IMR-90 (cell line): ENCODE measurements around the gene CT45A6. TPM values are rescaled to one million over a fixed set of nuclear protein-coding genes. Genes with fewer than 3 reads are reported as not detected.
"Not testable (repeated sequence)": the region's sequence is repeated elsewhere in the genome, so short reads cannot be mapped to it uniquely, and the experiment has no call there.

Source experiments
- ATAC-seq: fragments of 200-7000 bp; cut with Tn5 transposase; 2 replicates; pipeline ENCODE4 v1.9.1; 2020; ENCODE audit warnings: low read depth, mild to moderate bottlenecking, moderate library complexity
- BruUV-seq: library from RNA; stranded (reverse); fragments of 400-500 nt; replicated peaks from 2 replicates; lab custom pipeline; 2021; lab: Mats Ljungman, UMichigan
- CTCF ChIA-PET: fragments of 300-600 bp; formaldehyde crosslinking; extraction: SDS; loops from one replicate; lab custom pipeline; 2021; ENCODE audit warnings: antibody characterized with exemption; lab: Yijun Ruan, JAX
- POLR2A ChIA-PET: fragments of 300-600 bp; sonication (Branson Sonifier 250); formaldehyde crosslinking; loops from one replicate; lab custom pipeline; 2022; ENCODE audit warnings: antibody characterized with exemption; ENCODE audit not compliant: unreplicated experiment; lab: Charles Lee
- DNase-seq: peaks from one replicate; pipeline ENCODE4 v3.0.0; 2013
- H2AFZ ChIP-seq: replicated peaks from 2 replicates; pipeline ENCODE3; 2013; ENCODE audit warnings: low read length, mild to moderate bottlenecking; ENCODE audit not compliant: poor library complexity
- H2AK5ac ChIP-seq: 2 replicates; pipeline ENCODE4 v1.6.1; 2013; ENCODE audit warnings: low read depth, low read length, inconsistent platforms
- H2AK9ac ChIP-seq: replicated peaks from 2 replicates; pipeline ENCODE3; 2013; ENCODE audit warnings: mild to moderate bottlenecking, low read depth, low read length, moderate library complexity; ENCODE audit not compliant: poor library complexity
- H2BK120ac ChIP-seq: 2 replicates; pipeline ENCODE4 v1.6.1; 2013; ENCODE audit warnings: low read depth, low read length, inconsistent platforms
- H2BK15ac ChIP-seq: 3 replicates; pipeline ENCODE4 v1.6.1; 2013; ENCODE audit warnings: low read depth, low read length, inconsistent platforms
- H2BK20ac ChIP-seq: 2 replicates; pipeline ENCODE4 v1.6.1; 2013; ENCODE audit warnings: low read depth, mild to moderate bottlenecking, inconsistent platforms, low read length, moderate library complexity
- H2BK5ac ChIP-seq: 2 replicates; pipeline ENCODE4 v1.6.1; 2013; ENCODE audit warnings: mild to moderate bottlenecking, low read depth, low read length, inconsistent platforms; ENCODE audit not compliant: poor library complexity, severe bottlenecking
- H3K14ac ChIP-seq: replicated peaks from 2 replicates; pipeline ENCODE4 v1.6.1; 2013; ENCODE audit warnings: low read depth, low read length, inconsistent platforms
- H3K18ac ChIP-seq: 2 replicates; pipeline ENCODE4 v1.6.1; 2013; ENCODE audit warnings: low read depth, low read length, control low read depth
- H3K23ac ChIP-seq: 2 replicates; pipeline ENCODE4 v1.6.1; 2013; ENCODE audit warnings: low read depth, low read length, inconsistent platforms
- H3K27ac ChIP-seq: 2 replicates; pipeline ENCODE4 v1.5.1; 2013; ENCODE audit warnings: mild to moderate bottlenecking, control low read depth, low read length; ENCODE audit not compliant: insufficient read depth
- H3K27me3 ChIP-seq: 2 replicates; pipeline ENCODE4 v1.6.1; 2013; ENCODE audit warnings: low read length; ENCODE audit not compliant: control insufficient read depth, insufficient read depth
- H3K36me3 ChIP-seq: 2 replicates; pipeline ENCODE4 v1.6.1; 2013; ENCODE audit warnings: low read length, mixed read lengths; ENCODE audit not compliant: control insufficient read depth, insufficient read depth
- H3K4ac ChIP-seq: 2 replicates; pipeline ENCODE4 v1.6.1; 2013; ENCODE audit warnings: low read depth, low read length, inconsistent platforms
- H3K4me1 ChIP-seq: 2 replicates; pipeline ENCODE4 v1.6.1; 2013; ENCODE audit warnings: low read length, mixed read lengths; ENCODE audit not compliant: control insufficient read depth, insufficient read depth
- H3K4me2 ChIP-seq: 2 replicates; pipeline ENCODE4 v1.6.1; 2013; ENCODE audit warnings: low read depth, mild to moderate bottlenecking, control low read depth, low read length, moderate library complexity
- H3K4me3 ChIP-seq: 2 replicates; pipeline ENCODE4 v1.5.1; 2013; ENCODE audit warnings: low read depth, mild to moderate bottlenecking, control low read depth, low read length, moderate library complexity; ENCODE audit not compliant: insufficient read depth
- H3K56ac ChIP-seq: 2 replicates; pipeline ENCODE4 v1.6.1; 2013; ENCODE audit warnings: low read length, inconsistent platforms; ENCODE audit not compliant: insufficient read depth; ENCODE audit errors: extremely low read depth
- H3K79me1 ChIP-seq, 2 experiments: 2 replicates each; pipeline ENCODE4 v1.6.1; 2013; ENCODE audit warnings: low read length in 2 of 2, inconsistent platforms in 1 of 2, low read depth in 1 of 2
- H3K9ac ChIP-seq: 2 replicates; pipeline ENCODE4 v1.6.1; 2013; ENCODE audit warnings: low read depth, low read length, control low read depth
- H3K9me1 ChIP-seq: 2 replicates; pipeline ENCODE4 v1.6.1; 2013; ENCODE audit warnings: low read length, inconsistent platforms; ENCODE audit not compliant: insufficient read depth
- H3K9me3 ChIP-seq: 2 replicates; pipeline ENCODE4 v1.6.1; 2013; ENCODE audit warnings: low read length; ENCODE audit not compliant: control insufficient read depth, insufficient read depth
- H4K20me1 ChIP-seq: 2 replicates; pipeline ENCODE4 v1.6.1; 2013; ENCODE audit warnings: low read length, inconsistent platforms; ENCODE audit not compliant: insufficient read depth
- H4K5ac ChIP-seq: 2 replicates; pipeline ENCODE4 v1.6.1; 2013; ENCODE audit warnings: mild to moderate bottlenecking, low read depth, low read length, control low read depth
- H4K8ac ChIP-seq, 2 experiments: 2 replicates each; pipeline ENCODE4 v1.6.1; 2013; ENCODE audit warnings: low read depth in 2 of 2, low read length in 2 of 2, control low read depth in 1 of 2, inconsistent platforms in 1 of 2
- H4K91ac ChIP-seq: 2 replicates; pipeline ENCODE4 v1.6.1; 2013; ENCODE audit warnings: low read depth, low read length, inconsistent platforms; ENCODE audit not compliant: insufficient read depth
- WGBS, 2 experiments: methylation state at CpG; one replicate each; pipeline versions ENCODE4 v1.1.5 to v1.1.7; 2013; ENCODE audit warnings: missing lambda C conversion rate in 2 of 2; ENCODE audit not compliant: insufficient read length in 1 of 2; ENCODE audit errors: extremely low coverage in 2 of 2; 5-methylcytosine and 5-hydroxymethylcytosine counted together
- dilution Hi-C: fragments of 300-500 bp; cut with HindIII; formaldehyde crosslinking; loops from one replicate; pipeline ENCODE4 v1.14.3; 2018; ENCODE audit warnings: low sequenced_read_pairs; ENCODE audit not compliant: unreplicated experiment
- in situ Hi-C: fragments of 300-500 bp; cut with MboI; formaldehyde crosslinking; loops from 3 replicates; pipeline ENCODE4 v1.14.3; 2019; ENCODE audit warnings: low sequenced_read_pairs, inconsistent platforms, mixed read lengths
- intact Hi-C: fragments of 100-400 bp; cut with micrococcal nuclease; formaldehyde crosslinking; loops from 2 replicates; pipeline ENCODE4 v1.10.0; 2022
- polyA plus RNA-seq, 3 experiments: library from polyadenylated mRNA; depleted of rRNA; stranded (reverse); fragments of >200 nt; gene quantifications; 2 replicates each; pipeline ENCODE4 v1.2.3, GENCODE V29; 2012; ENCODE audit warnings: low replicate concordance in 1 of 3
- total RNA-seq: library from RNA; depleted of rRNA; stranded (reverse); fragments of >200 nt; gene quantifications from 2 replicates; pipeline ENCODE4 v1.2.3, GENCODE V29; 2012

The CT45A6 gene
- total and polyA plus RNA-seq, 2 of the 4 experiments (the other 2 are of a cell fraction), result not detected

- H4K8ac ChIP-seq, H3K4me3 ChIP-seq, H3K79me1 ChIP-seq, H2BK120ac ChIP-seq, H2BK20ac ChIP-seq, H2BK5ac ChIP-seq, in situ Hi-C loops, H4K91ac ChIP-seq, BruUV-seq, H4K20me1 ChIP-seq, H3K56ac ChIP-seq, H3K36me3 ChIP-seq, H4K5ac ChIP-seq, H3K4me1 ChIP-seq, intact Hi-C loops, CTCF ChIA-PET, H3K23ac ChIP-seq, DNase-seq, H3K27me3 ChIP-seq, H2AK5ac ChIP-seq, H3K9me1 ChIP-seq, H3K27ac ChIP-seq, H3K18ac ChIP-seq, H2AK9ac ChIP-seq, H2AFZ ChIP-seq, H3K9me3 ChIP-seq, POLR2A ChIA-PET, H3K9ac ChIP-seq, dilution Hi-C loops, H3K4ac ChIP-seq, ATAC-seq, H2BK15ac ChIP-seq, H3K4me2 ChIP-seq, H3K14ac ChIP-seq: not testable (repeated sequence)
- WGBS, 2 experiments, result no CpG with 5 or more reads among the region's 17 CpGs
Measured at GRCh38 chrX:135819912-135820311, 17.3 kb upstream of the CT45A6 start, which contains the start of gene CT45A2. TSS of gene CT45A2 (minus strand) at chrX:135820012. CDS start at chrX:135816265, 3,747 bp downstream.

GRCh38 chrX:135785403-135785802 is 17.2 kb downstream of the CT45A6 start, which contains the start of gene CT45A5:
TSS of gene CT45A5 (minus strand) at chrX:135785503. CDS start at chrX:135781729, 3,774 bp downstream.
- H3K14ac ChIP-seq, H2BK20ac ChIP-seq, H3K23ac ChIP-seq, H3K36me3 ChIP-seq, DNase-seq, H4K91ac ChIP-seq, intact Hi-C loops, H4K8ac ChIP-seq, H3K9me1 ChIP-seq, H3K27ac ChIP-seq, H4K20me1 ChIP-seq, H3K79me1 ChIP-seq, H2AK5ac ChIP-seq, in situ Hi-C loops, POLR2A ChIA-PET, dilution Hi-C loops, H2BK15ac ChIP-seq, H3K18ac ChIP-seq, H2BK120ac ChIP-seq, CTCF ChIA-PET, H2AK9ac ChIP-seq, H3K9ac ChIP-seq, H3K9me3 ChIP-seq, H3K4ac ChIP-seq, H3K4me2 ChIP-seq, BruUV-seq, H3K4me3 ChIP-seq, H4K5ac ChIP-seq, H2BK5ac ChIP-seq, H3K56ac ChIP-seq, H2AFZ ChIP-seq, ATAC-seq, H3K27me3 ChIP-seq, H3K4me1 ChIP-seq: not testable (repeated sequence)
- WGBS, 2 experiments, result no CpG with 5 or more reads among the region's 16 CpGs
